H1 (cell line): ENCODE measurements around the gene GPR18.

Source experiments
- CTCF ChIP-seq, 3 experiments: IDR thresholded peaks; 1 replicate in 2 of 3; 2 replicates in 1 of 3; pipeline versions ENCODE4 v1.5.1 to v1.6.1; 2011; ENCODE audit warnings: low read length in 3 of 3, mild to moderate bottlenecking in 3 of 3, inconsistent platforms in 2 of 3, low read depth in 1 of 3, moderate library complexity in 1 of 3; ENCODE audit not compliant: insufficient read depth in 1 of 3; ENCODE audit errors: control extremely low read depth in 1 of 3
- EP300 ChIP-seq, 2 experiments: IDR thresholded peaks; 1 replicate in 1 of 2; 2 replicates in 1 of 2; pipeline ENCODE4 v1.6.1; 2011 to 2012; ENCODE audit warnings: low read depth in 2 of 2, low read length in 2 of 2, mild to moderate bottlenecking in 2 of 2, borderline replicate concordance in 1 of 2, inconsistent platforms in 1 of 2, moderate library complexity in 1 of 2
- GABPA ChIP-seq: IDR thresholded peaks from 2 replicates; pipeline ENCODE4 v1.6.1; 2011; ENCODE audit warnings: mild to moderate bottlenecking, low read length, moderate library complexity, borderline replicate concordance; ENCODE audit not compliant: insufficient read depth
- TAF1 ChIP-seq: IDR thresholded peaks from 2 replicates; pipeline ENCODE4 v1.6.1; 2011; ENCODE audit warnings: mild to moderate bottlenecking, low read depth, low read length

- TF ChIP-seq GABPA, result no peak
- no peak for TF ChIP-seq EP300 (IDR thresholded peaks at IDR 0.05; ENCODE audit: borderline replicate concordance in 1 of 2, low read depth in 2 of 2, low read length in 2 of 2)
- no peak for TF ChIP-seq CTCF (IDR thresholded peaks at IDR 0.05; ENCODE audit: control extremely low read depth in 1 of 3, insufficient read depth in 1 of 3, low read depth in 1 of 3, low read length in 3 of 3)
- no peak for TF ChIP-seq TAF1
Observed at GRCh38 chr13:99228737-99229691, 29.2 kb downstream of the GPR18 start.
